ENCODE measurements around the gene LRRC28.
A peak's percentile ranks its signal among the peaks of the same experiment; 100 is the strongest.

LRRC28 gene

DNA sequence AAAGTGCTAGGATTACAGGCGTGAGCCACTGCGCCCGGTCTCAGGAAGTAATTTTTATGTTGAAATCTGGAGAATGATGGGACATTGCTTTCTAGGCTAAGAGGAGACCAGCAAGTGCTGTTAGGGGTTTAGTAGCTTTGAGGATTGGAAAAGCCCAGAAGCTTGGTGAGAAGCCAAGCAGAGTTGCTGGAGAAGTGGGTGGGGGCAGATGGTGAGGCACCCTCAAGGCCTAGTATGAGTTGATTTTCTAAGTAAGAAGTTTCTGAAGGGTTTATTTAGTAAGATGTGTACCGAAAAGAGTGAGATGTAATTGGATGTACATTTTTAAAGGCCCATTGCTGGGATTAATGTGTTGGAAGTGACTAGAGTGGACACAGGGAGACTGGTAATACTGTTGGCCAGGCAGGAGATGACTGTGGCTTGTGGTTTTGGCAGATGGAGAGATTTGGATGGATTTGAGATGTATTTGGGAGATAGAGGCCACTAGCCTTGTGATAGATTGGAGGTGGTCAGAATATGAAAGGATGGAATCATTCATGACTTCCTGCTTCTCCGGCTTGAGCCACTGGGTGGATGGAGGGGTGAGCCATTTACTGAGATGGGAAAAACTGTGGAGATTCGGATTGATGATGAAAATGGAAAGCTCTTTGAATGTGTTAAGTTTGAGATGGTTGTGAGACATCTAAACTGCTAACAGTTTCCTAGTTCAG, 2.3 kb downstream of the LRRC28 start:
- H3K9ac ChIP-seq (ENCODE audit: low read length) = no peak overlapping the region
- no peaks in the 10 kb centered on the region for H3K9me3 ChIP-seq (ENCODE audit: insufficient read depth, low read depth, low read length)
- no peak overlapping the region for H2AFZ ChIP-seq (ENCODE audit: insufficient read depth, low read length, poor library complexity)
- H3K4me3 ChIP-seq (ENCODE audit: low read depth, low read length) = no peak overlapping the region
- no peak overlapping the region for H3K4me2 ChIP-seq (ENCODE audit: low read length)
- peaks cover 2% of the 10 kb centered on the region in 2 experiments for H3K4me1 ChIP-seq (ENCODE audit: control insufficient read depth in 1 of 2, insufficient read depth in 2 of 2, low read length in 2 of 2)
- H3K79me2 ChIP-seq (ENCODE audit: control insufficient read depth, insufficient read depth, low read length, poor library complexity) = peaks cover 3% of the 10 kb centered on the region
- H3K79me1 ChIP-seq (ENCODE audit: low read length) = peaks cover 3% of the 10 kb centered on the region
- H2AK5ac ChIP-seq (ENCODE audit: low read length) = no peak overlapping the region
- no peak overlapping the region for H4K12ac ChIP-seq (ENCODE audit: low read depth, low read length)
- WGBS (ENCODE audit: extremely low coverage, insufficient coverage, insufficient read length) = 100% methylated on average over 1 of the region's 6 CpGs
- no peak overlapping the region for H4K8ac ChIP-seq (ENCODE audit: low read depth, low read length)
- H3K4ac ChIP-seq (ENCODE audit: low read depth, low read length) = peak overlapping the region; percentile 41
- no peak for DNase-seq
- no peak overlapping the region for H3K27ac ChIP-seq (ENCODE audit: low read depth, low read length)
- H2BK120ac ChIP-seq (ENCODE audit: insufficient read depth, low read length, poor library complexity) = no peak overlapping the region
- H3K14ac ChIP-seq (ENCODE audit: low read length) = no peak overlapping the region
- no peak overlapping the region for H4K91ac ChIP-seq (ENCODE audit: low read depth, low read length)
- no peaks in the 10 kb centered on the region for H3K36me3 ChIP-seq (ENCODE audit: control insufficient read depth in 1 of 2, insufficient read depth in 2 of 2, low read length in 2 of 2)
- H2BK12ac ChIP-seq (ENCODE audit: low read length) = no peak overlapping the region
- no peak overlapping the region for H2BK5ac ChIP-seq (ENCODE audit: low read depth, low read length, poor library complexity)
- no peak overlapping the region for H3K18ac ChIP-seq (ENCODE audit: low read length)
- no peak overlapping the region for H3K23ac ChIP-seq (ENCODE audit: low read length)
- no peaks in the 10 kb centered on the region for H3K27me3 ChIP-seq (ENCODE audit: insufficient read depth, low read length)

DNA sequence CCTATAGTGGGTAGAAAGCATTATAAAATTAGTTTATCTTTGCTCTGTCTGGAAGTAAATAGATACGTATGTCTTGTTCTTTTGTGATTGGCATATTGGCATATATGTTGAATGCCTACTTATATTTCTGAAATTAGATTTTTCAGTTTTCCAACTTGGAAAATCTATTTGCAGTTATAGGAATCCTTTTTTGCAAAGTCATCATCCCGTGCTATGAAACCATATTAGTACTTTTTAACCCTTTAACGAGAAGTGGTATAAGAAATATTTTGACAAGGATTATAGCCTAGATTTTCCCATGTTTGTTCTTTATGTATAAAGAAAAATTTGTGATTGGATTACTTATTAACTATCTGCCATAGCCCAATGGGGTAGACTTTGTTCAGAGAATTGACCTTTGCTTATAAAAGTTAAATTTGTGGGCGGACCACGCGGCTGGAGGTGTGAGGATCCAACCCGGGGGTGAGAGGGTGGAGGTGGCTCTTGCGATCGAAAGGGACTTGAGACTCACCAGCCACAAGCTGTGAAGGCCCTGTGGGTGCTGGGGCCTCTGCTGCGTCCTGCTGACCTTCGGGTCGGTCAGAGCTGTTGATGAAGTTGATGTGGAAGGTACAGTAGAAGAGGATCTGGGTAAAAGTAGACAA, 5.9 kb downstream of the LRRC28 start:
- H3K4me2 ChIP-seq (ENCODE audit: low read length) = no peak overlapping the region
- H3K18ac ChIP-seq (ENCODE audit: low read length) = no peak overlapping the region
- no peak overlapping the region for H2BK12ac ChIP-seq (ENCODE audit: low read length)
- no peak overlapping the region for H3K14ac ChIP-seq (ENCODE audit: low read length)
- no peaks in the 10 kb centered on the region for H3K79me1 ChIP-seq (ENCODE audit: low read length)
- H3K4ac ChIP-seq (ENCODE audit: low read depth, low read length) = no peak overlapping the region
- no peak overlapping the region for H3K23ac ChIP-seq (ENCODE audit: low read length)
- H3K9me3 ChIP-seq (ENCODE audit: insufficient read depth, low read depth, low read length) = no peaks in the 10 kb centered on the region
- no peak overlapping the region for H2BK5ac ChIP-seq (ENCODE audit: low read depth, low read length, poor library complexity)
- H2BK120ac ChIP-seq (ENCODE audit: insufficient read depth, low read length, poor library complexity) = no peak overlapping the region
- no peak overlapping the region for H3K27ac ChIP-seq (ENCODE audit: low read depth, low read length)
- no peaks in the 10 kb centered on the region for H3K79me2 ChIP-seq (ENCODE audit: control insufficient read depth, insufficient read depth, low read length, poor library complexity)
- H3K36me3 ChIP-seq (ENCODE audit: control insufficient read depth in 1 of 2, insufficient read depth in 2 of 2, low read length in 2 of 2) = no peaks in the 10 kb centered on the region
- H3K4me3 ChIP-seq (ENCODE audit: low read depth, low read length) = no peak overlapping the region
- H2AK5ac ChIP-seq (ENCODE audit: low read length) = no peak overlapping the region
- H3K4me1 ChIP-seq (ENCODE audit: control insufficient read depth in 1 of 2, insufficient read depth in 2 of 2, low read length in 2 of 2) = peaks cover 2% of the 10 kb centered on the region in 2 experiments
- no peak overlapping the region for H4K12ac ChIP-seq (ENCODE audit: low read depth, low read length)
- H4K91ac ChIP-seq (ENCODE audit: low read depth, low read length) = no peak overlapping the region
- no peaks in the 10 kb centered on the region for H3K27me3 ChIP-seq (ENCODE audit: insufficient read depth, low read length)
- DNase-seq = no peak
- WGBS (ENCODE audit: extremely low coverage, insufficient coverage, insufficient read length) = no CpG with 5 or more reads among the region's 12 CpGs
- no peak overlapping the region for H2AFZ ChIP-seq (ENCODE audit: insufficient read depth, low read length, poor library complexity)
- no peak overlapping the region for H4K8ac ChIP-seq (ENCODE audit: low read depth, low read length)
- no peak overlapping the region for H3K9ac ChIP-seq (ENCODE audit: low read length)

DNA sequence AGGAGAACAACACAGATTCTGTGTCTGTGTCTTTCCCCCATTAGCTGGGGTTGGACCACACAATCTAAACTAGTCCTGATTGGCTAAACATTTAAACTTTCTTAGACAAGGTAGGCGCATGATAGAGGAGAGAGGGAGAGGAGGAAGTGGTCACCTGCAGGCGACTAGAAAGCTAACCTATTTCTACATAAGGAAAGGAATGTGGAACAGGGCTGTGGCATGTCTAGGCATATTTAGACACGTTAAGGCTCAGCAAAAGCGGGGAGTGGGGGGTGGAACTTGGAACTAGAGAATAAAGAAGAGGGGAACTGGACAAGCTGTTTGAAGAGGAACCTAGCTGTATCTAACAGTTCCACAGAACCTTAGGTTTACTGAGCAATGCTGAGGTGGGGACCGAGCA, 12.8 kb downstream of the LRRC28 start:
- Histone ChIP-seq H3K9me3 (ENCODE audit: insufficient read depth, low read depth, low read length) (no peaks in the 10 kb centered on the region), H3K36me3 (ENCODE audit: control insufficient read depth in 1 of 2, insufficient read depth in 2 of 2, low read length in 2 of 2) (no peaks in the 10 kb centered on the region), H3K27me3 (ENCODE audit: insufficient read depth, low read length) (no peaks in the 10 kb centered on the region), H2AFZ (ENCODE audit: insufficient read depth, low read length, poor library complexity) (peak overlapping the region; percentile 23), H3K9ac (ENCODE audit: low read length) (no peak overlapping the region), H3K23ac (ENCODE audit: low read length) (no peak overlapping the region), H3K4ac (ENCODE audit: low read depth, low read length) (no peak overlapping the region), H2BK12ac (ENCODE audit: low read length) (no peak overlapping the region), H3K4me2 (ENCODE audit: low read length) (no peak overlapping the region), H3K79me2 (ENCODE audit: control insufficient read depth, insufficient read depth, low read length, poor library complexity) (no peaks in the 10 kb centered on the region), H3K4me1 (ENCODE audit: control insufficient read depth in 1 of 2, insufficient read depth in 2 of 2, low read length in 2 of 2) (peaks cover 3% of the 10 kb centered on the region in 2 experiments), H3K14ac (ENCODE audit: low read length) (no peak overlapping the region), H4K12ac (ENCODE audit: low read depth, low read length) (no peak overlapping the region), H2AK5ac (ENCODE audit: low read length) (no peak overlapping the region), H2BK5ac (ENCODE audit: low read depth, low read length, poor library complexity) (peak overlapping the region; percentile 18), H3K4me3 (ENCODE audit: low read depth, low read length) (no peak overlapping the region), H3K79me1 (ENCODE audit: low read length) (peaks cover 2% of the 10 kb centered on the region), H3K18ac (ENCODE audit: low read length) (no peak overlapping the region), H2BK120ac (ENCODE audit: insufficient read depth, low read length, poor library complexity) (peak overlapping the region; percentile 37), H4K8ac (ENCODE audit: low read depth, low read length) (no peak overlapping the region), H3K27ac (ENCODE audit: low read depth, low read length) (no peak overlapping the region), H4K91ac (ENCODE audit: low read depth, low read length) (no peak overlapping the region)
- WGBS (ENCODE audit: extremely low coverage, insufficient coverage, insufficient read length) = no CpG with 5 or more reads among the region's 5 CpGs
- DNase-seq = no peak

DNA sequence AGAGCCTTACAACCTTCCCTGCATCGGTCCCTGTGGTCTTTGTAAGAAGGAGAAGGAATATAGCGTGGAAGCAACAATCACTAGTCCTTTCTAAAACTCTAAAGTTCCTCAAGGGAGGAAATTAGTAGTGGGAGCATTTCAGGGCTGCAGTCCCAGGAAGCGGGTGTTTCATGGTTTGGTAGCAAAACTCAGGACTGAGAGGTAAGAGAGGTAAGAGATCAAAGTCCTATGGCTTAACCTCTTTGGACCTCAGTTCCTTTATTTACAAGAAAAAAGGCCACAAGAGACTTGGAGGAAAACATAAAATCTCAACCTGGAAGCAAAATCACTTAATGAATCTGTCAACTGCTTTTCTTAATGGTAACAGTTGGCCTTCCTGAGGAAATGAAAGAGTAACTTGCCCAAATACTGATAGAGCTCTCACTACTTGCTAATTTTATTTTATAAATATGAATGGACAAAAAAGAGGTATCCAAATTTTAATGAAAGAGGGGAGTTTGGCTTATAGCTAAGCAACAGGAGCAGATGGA, 14.3 kb downstream of the LRRC28 start:
- Histone ChIP-seq H3K18ac (ENCODE audit: low read length) (no peak overlapping the region), H3K4me2 (ENCODE audit: low read length) (no peak overlapping the region), H2AFZ (ENCODE audit: insufficient read depth, low read length, poor library complexity) (no peak overlapping the region), H4K12ac (ENCODE audit: low read depth, low read length) (no peak overlapping the region), H2AK5ac (ENCODE audit: low read length) (no peak overlapping the region), H3K23ac (ENCODE audit: low read length) (no peak overlapping the region), H2BK5ac (ENCODE audit: low read depth, low read length, poor library complexity) (no peak overlapping the region), H3K27ac (ENCODE audit: low read depth, low read length) (no peak overlapping the region), H3K79me2 (ENCODE audit: control insufficient read depth, insufficient read depth, low read length, poor library complexity) (no peaks in the 10 kb centered on the region), H3K36me3 (ENCODE audit: control insufficient read depth in 1 of 2, insufficient read depth in 2 of 2, low read length in 2 of 2) (no peaks in the 10 kb centered on the region), H3K79me1 (ENCODE audit: low read length) (peaks cover 2% of the 10 kb centered on the region), H3K4me1 (ENCODE audit: control insufficient read depth in 1 of 2, insufficient read depth in 2 of 2, low read length in 2 of 2) (peaks cover 3% of the 10 kb centered on the region in 2 experiments), H2BK12ac (ENCODE audit: low read length) (peak overlapping the region; percentile 24), H3K4ac (ENCODE audit: low read depth, low read length) (no peak overlapping the region), H3K9ac (ENCODE audit: low read length) (no peak overlapping the region), H3K4me3 (ENCODE audit: low read depth, low read length) (no peak overlapping the region), H3K14ac (ENCODE audit: low read length) (no peak overlapping the region), H4K91ac (ENCODE audit: low read depth, low read length) (no peak overlapping the region), H2BK120ac (ENCODE audit: insufficient read depth, low read length, poor library complexity) (no peak overlapping the region), H4K8ac (ENCODE audit: low read depth, low read length) (no peak overlapping the region), H3K9me3 (ENCODE audit: insufficient read depth, low read depth, low read length) (no peaks in the 10 kb centered on the region), H3K27me3 (ENCODE audit: insufficient read depth, low read length) (no peaks in the 10 kb centered on the region)
- DNase-seq = no peak
- WGBS (ENCODE audit: extremely low coverage, insufficient coverage, insufficient read length) = no CpG with 5 or more reads among the region's 3 CpGs

Data from trophoblast cell (in vitro differentiated cells and primary cell).